Measurements from ENCODE around the gene SMIM5. TPM values are rescaled to one million over a fixed set of nuclear protein-coding genes. Genes with fewer than 3 reads are reported as not detected.
"Not testable (repeated sequence)": the region's sequence is repeated elsewhere in the genome, so short reads cannot be mapped to it uniquely, and the experiment has no call there.

SMIM5 gene
- total RNA-seq, 4 donors from 2014 or later: 17.3 to 41.1 (median 25.0) TPM

DNA sequence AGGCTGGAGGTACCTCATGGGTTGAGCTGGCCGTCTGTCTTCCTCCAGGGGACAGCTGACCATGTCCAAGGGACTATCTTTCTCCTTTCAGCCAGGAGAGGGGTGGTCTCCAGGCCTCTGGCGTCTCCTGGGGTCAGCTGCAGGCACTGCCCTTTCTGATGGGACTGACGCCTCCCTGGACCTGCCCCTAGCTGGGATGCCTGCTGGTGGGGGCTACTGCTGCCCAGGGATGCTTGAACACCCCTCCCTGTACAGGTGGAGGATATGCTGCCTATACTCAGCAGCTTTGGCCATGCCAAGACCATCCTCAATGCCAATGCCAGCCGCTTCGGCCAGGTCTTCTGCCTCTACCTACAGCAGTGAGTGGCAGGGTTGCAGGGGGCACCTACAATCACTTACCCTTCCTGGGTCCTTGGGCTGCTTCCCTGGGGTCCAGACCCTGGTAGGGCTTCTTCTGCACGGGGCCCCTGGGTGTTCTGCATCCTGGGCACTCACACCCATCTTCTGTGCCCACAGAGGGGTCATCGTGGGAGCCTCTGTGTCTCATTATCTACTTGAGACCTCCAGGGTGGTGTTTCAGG, 41.4 kb upstream of the SMIM5 start:
- 92 to 96% methylated on average over 6 to 7 of the region's 7 CpGs for WGBS, 2 donors
- H3K27me3 ChIP-seq: no peaks in the 10 kb centered on the region
- no peak for DNase-seq (ENCODE audit: low spot score in 2 of 2)
- peaks cover 0 to 32% (median 0%) of the 10 kb centered on the region in 3 donors for H3K36me3 ChIP-seq
- no peak overlapping the region for H3K27ac ChIP-seq
- H3K4me1 ChIP-seq: peaks cover 0 to 23% (median 9%) of the 10 kb centered on the region in 4 donors
- H3K9me3 ChIP-seq: no peaks in the 10 kb centered on the region
- no peak for TF ChIP-seq POLR2A (IDR thresholded peaks at IDR 0.05)
- TF ChIP-seq, protein P1, sequence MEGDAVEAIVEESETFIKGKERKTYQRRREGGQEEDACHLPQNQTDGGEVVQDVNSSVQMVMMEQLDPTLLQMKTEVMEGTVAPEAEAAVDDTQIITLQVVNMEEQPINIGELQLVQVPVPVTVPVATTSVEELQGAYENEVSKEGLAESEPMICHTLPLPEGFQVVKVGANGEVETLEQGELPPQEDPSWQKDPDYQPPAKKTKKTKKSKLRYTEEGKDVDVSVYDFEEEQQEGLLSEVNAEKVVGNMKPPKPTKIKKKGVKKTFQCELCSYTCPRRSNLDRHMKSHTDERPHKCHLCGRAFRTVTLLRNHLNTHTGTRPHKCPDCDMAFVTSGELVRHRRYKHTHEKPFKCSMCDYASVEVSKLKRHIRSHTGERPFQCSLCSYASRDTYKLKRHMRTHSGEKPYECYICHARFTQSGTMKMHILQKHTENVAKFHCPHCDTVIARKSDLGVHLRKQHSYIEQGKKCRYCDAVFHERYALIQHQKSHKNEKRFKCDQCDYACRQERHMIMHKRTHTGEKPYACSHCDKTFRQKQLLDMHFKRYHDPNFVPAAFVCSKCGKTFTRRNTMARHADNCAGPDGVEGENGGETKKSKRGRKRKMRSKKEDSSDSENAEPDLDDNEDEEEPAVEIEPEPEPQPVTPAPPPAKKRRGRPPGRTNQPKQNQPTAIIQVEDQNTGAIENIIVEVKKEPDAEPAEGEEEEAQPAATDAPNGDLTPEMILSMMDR (IDR thresholded peaks at IDR 0.05): no peak
- TF ChIP-seq EP300 (IDR thresholded peaks at IDR 0.05): no peak
- H3K4me3 ChIP-seq: no peak overlapping the region

DNA sequence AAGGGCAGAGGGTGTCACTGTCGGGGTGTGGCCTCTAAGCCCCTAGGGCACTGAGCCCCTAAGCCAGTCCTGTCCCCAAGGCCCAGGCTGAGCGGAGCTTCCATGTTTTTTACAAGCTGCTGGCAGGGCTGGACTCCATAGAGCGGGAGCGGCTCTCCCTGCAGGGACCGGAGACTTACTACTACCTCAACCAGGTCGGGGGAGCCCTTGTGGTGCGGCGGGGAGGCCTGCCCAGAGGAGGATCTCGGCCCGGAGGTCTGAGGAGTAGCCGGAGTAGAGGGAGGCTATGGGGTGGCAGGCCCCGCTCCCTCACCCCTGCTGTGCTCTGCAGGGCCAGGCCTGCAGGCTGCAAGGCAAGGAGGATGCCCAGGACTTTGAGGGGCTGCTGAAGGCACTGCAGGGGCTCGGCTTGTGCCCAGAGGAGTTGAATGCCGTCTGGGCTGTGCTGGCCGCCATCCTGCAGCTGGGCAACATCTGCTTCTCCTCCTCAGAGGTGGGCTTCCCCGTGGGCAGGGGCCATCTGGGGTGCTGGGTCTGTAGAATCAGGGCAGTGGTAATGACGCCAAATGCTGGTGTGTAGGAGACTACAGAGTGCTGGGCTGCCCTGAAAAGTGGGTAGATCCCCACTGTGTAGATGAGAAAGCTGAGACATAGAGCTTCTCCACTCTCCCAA, 40.8 kb upstream of the SMIM5 start:
- H3K4me3 ChIP-seq: no peak overlapping the region
- H3K27me3 ChIP-seq: no peaks in the 10 kb centered on the region
- 78 to 86% methylated on average over 9 to 16 of the region's 17 CpGs for WGBS, 2 donors
- H3K27ac ChIP-seq: no peak overlapping the region
- no peak for DNase-seq (ENCODE audit: low spot score in 2 of 2)
- peaks cover 0 to 16% (median 4%) of the 10 kb centered on the region in 4 donors for H3K4me1 ChIP-seq
- H3K9me3 ChIP-seq: no peaks in the 10 kb centered on the region
- H3K36me3 ChIP-seq: peaks cover 0 to 37% (median 0%) of the 10 kb centered on the region in 3 donors
- TF ChIP-seq, protein P1 (IDR thresholded peaks at IDR 0.05): no peak
- TF ChIP-seq POLR2A (IDR thresholded peaks at IDR 0.05) (no peak), EP300 (IDR thresholded peaks at IDR 0.05) (no peak)

DNA sequence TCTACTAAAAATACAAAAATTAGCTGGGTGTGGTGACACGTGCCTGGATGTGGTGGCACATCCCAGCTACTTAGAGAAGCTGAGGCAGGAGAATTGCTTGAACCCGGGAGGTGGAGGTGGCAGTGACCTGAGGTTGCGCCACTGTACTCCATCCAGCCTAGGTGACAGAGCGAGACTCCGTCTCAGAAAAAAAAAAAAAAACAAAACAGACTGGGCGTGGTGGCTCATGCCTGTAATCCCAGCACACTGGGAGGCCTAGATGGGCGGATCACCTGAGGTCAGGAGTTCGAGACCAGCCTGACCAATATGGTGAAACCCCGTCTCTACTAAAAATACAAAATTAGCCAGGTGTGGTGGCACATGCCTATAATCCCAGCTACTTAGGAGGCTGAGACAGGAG, 39.8 kb upstream of the SMIM5 start:
- not testable (repeated sequence) for H3K27ac ChIP-seq; H3K27me3 ChIP-seq; H3K9me3 ChIP-seq; DNase-seq (ENCODE audit: low spot score in 2 of 2); H3K4me3 ChIP-seq
- Histone ChIP-seq H3K36me3 (peaks cover 0 to 37% (median 0%) of the 10 kb centered on the region in 3 donors), H3K4me1 (peaks cover 0 to 13% (median 0%) of the 10 kb centered on the region in 4 donors)
- 90 to 92% methylated on average over 9 of the region's 9 CpGs for WGBS, 2 donors

DNA sequence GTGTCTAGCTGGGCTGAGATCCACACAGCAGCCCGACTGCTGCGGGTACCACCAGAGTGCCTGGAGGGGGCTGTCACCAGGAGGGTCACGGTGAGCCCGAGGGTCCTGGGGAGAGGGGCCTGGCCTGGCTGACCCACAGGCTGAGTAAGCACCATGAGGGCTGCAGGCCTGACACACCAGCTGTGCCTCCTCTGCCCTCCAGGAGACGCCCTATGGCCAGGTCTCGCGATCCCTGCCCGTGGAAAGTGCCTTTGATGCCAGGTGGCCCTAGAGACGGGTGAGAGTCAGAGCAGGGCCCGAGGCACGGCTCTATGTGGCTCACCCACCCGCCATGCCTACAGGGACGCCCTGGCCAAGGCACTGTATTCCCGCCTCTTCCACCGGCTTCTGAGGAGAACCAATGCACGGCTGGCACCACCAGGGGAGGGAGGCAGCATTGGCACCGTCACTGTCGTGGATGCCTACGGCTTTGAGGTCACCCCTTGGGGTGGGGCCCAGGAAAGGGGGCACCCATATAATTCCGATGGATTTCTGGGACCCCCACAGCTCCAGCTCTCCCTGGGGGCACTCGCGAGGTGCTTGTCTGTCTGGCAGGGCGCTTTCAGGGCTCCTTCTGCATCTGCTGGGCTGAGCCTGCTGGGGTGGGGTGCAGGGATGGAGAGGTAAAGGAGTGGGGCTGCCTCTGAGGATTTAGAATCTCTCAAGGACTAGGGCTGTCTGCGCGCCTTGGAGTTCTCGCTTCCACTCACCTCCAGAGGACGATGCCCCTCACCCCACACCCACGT, 38.5 kb upstream of the SMIM5 start:
- H3K27me3 ChIP-seq: no peaks in the 10 kb centered on the region
- H3K27ac ChIP-seq: no peak overlapping the region
- H3K4me3 ChIP-seq: no peak overlapping the region
- H3K9me3 ChIP-seq: no peaks in the 10 kb centered on the region
- TF ChIP-seq POLR2A (IDR thresholded peaks at IDR 0.05): no peak
- TF ChIP-seq, protein P1 (IDR thresholded peaks at IDR 0.05): no peak
- TF ChIP-seq EP300 (IDR thresholded peaks at IDR 0.05): no peak
- 58 to 59% methylated on average over 17 to 20 of the region's 28 CpGs for WGBS, 2 donors
- no peak for DNase-seq (ENCODE audit: low spot score in 2 of 2)
- peaks cover 0 to 11% (median 0%) of the 10 kb centered on the region in 4 donors for H3K4me1 ChIP-seq
- peaks cover 0 to 37% (median 0%) of the 10 kb centered on the region in 3 donors for H3K36me3 ChIP-seq

DNA sequence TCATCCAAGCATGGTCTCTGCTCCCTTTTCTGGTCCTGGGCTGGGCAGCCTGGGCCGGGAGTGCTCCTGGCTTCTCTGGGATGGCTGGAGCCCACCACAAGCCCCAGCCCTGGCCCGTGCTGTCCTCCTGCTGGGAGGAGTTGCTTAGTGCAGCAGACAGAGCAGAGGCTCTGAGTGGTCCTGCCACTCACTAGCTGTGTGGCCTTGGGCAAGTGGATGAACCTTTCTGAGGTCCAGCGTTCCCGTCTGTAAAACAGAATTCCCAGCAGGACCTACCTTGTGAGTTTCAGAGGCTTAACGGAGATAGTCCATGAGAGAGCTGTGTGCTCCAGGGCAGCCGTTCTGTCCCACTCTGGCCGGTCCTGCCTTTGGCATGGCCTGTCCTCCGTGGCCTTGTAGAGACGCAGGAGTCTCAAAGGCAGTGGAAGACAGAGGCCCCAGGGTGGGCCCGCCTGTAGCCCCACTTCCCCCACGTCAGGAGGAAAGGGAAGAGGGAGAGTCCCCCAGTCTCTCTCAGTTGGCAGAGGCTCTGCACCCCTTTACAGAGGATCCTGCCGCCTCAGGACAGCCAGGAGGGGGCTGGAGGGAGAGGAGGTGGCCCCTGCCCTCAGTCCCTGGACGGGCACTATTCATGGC, 37.8 kb upstream of the SMIM5 start:
- peaks cover 0 to 4% (median 0%) of the 10 kb centered on the region in 4 donors for H3K4me1 ChIP-seq
- H3K36me3 ChIP-seq: peaks cover 0 to 37% (median 0%) of the 10 kb centered on the region in 3 donors
- WGBS, 2 donors: 61 to 70% methylated on average over 13 of the region's 13 CpGs
- H3K27me3 ChIP-seq: no peaks in the 10 kb centered on the region
- TF ChIP-seq POLR2A (IDR thresholded peaks at IDR 0.05): no peak
- TF ChIP-seq, protein P1 (IDR thresholded peaks at IDR 0.05): no peak
- no peak for TF ChIP-seq EP300 (IDR thresholded peaks at IDR 0.05)
- H3K9me3 ChIP-seq: no peaks in the 10 kb centered on the region
- DNase-seq (ENCODE audit: low spot score in 2 of 2): no peak
- H3K4me3 ChIP-seq: no peak overlapping the region
- no peak overlapping the region for H3K27ac ChIP-seq
